PFSK-1 (cell line): ENCODE measurements around the gene RSAD1.

Experiments
- FOXP2 ChIP-seq: optimal IDR thresholded peaks from 2 replicates; pipeline ENCODE3; 2011; ENCODE audit warnings: borderline replicate concordance, control low read depth, inconsistent platforms; ENCODE audit not compliant: insufficient read depth; ENCODE audit errors: extremely low read length, extremely low read depth
- POLR2AphosphoS5 ChIP-seq: IDR thresholded peaks from 2 replicates; pipeline ENCODE4 v1.6.1; 2012; ENCODE audit warnings: low read depth, mild to moderate bottlenecking, control low read depth, low read length, moderate library complexity
- SIN3A ChIP-seq: IDR thresholded peaks from 2 replicates; pipeline ENCODE4 v1.6.1; 2012; ENCODE audit warnings: mild to moderate bottlenecking, low read length, moderate library complexity, borderline replicate concordance; ENCODE audit not compliant: insufficient read depth
- TAF1 ChIP-seq: IDR thresholded peaks from 2 replicates; pipeline ENCODE4 v1.6.1; 2012; ENCODE audit warnings: low read length, control low read depth, borderline replicate concordance; ENCODE audit not compliant: insufficient read depth
- TF ChIP-seq, protein P1 (sequence below), 2 experiments: IDR thresholded peaks; 2 replicates each; pipeline versions ENCODE4 v1.6.1 to v1.8.0; 2011 to 2012; ENCODE audit warnings: low read depth in 2 of 2, low read length in 2 of 2, control low read depth in 1 of 2, inconsistent platforms in 1 of 2, mild to moderate bottlenecking in 1 of 2, moderate library complexity in 1 of 2; ENCODE audit not compliant: insufficient read depth in 1 of 2

The RSAD1 gene

DNA sequence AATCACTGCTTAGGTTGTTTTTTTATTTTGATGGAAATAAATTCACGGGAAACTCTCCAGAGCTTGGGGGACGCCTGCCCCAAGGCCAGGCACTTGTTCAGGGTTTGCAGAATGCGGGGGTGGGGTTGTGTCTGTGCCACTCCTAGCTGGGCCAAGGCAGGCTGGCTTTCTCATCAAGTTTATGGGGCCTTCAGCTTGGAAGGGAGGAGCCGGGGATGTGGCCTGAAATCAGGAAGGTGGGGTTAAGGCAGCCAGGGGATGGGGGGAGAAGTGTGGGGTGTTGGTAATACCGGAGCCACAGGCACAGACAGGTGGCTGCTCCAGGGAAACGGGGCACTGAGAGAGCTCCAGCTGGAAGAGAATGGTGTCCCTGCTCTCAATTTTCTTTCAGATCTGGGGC, 8.2 kb upstream of the RSAD1 start:
- no peak for TF ChIP-seq TAF1
- TF ChIP-seq POLR2AphosphoS5, result no peak
- TF ChIP-seq, protein P1, sequence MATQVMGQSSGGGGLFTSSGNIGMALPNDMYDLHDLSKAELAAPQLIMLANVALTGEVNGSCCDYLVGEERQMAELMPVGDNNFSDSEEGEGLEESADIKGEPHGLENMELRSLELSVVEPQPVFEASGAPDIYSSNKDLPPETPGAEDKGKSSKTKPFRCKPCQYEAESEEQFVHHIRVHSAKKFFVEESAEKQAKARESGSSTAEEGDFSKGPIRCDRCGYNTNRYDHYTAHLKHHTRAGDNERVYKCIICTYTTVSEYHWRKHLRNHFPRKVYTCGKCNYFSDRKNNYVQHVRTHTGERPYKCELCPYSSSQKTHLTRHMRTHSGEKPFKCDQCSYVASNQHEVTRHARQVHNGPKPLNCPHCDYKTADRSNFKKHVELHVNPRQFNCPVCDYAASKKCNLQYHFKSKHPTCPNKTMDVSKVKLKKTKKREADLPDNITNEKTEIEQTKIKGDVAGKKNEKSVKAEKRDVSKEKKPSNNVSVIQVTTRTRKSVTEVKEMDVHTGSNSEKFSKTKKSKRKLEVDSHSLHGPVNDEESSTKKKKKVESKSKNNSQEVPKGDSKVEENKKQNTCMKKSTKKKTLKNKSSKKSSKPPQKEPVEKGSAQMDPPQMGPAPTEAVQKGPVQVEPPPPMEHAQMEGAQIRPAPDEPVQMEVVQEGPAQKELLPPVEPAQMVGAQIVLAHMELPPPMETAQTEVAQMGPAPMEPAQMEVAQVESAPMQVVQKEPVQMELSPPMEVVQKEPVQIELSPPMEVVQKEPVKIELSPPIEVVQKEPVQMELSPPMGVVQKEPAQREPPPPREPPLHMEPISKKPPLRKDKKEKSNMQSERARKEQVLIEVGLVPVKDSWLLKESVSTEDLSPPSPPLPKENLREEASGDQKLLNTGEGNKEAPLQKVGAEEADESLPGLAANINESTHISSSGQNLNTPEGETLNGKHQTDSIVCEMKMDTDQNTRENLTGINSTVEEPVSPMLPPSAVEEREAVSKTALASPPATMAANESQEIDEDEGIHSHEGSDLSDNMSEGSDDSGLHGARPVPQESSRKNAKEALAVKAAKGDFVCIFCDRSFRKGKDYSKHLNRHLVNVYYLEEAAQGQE (IDR thresholded peaks at IDR 0.05; ENCODE audit: insufficient read depth in 1 of 2, low read depth in 2 of 2, low read length in 2 of 2), result no peak
- no peak for TF ChIP-seq FOXP2
- TF ChIP-seq SIN3A, result no peak

DNA sequence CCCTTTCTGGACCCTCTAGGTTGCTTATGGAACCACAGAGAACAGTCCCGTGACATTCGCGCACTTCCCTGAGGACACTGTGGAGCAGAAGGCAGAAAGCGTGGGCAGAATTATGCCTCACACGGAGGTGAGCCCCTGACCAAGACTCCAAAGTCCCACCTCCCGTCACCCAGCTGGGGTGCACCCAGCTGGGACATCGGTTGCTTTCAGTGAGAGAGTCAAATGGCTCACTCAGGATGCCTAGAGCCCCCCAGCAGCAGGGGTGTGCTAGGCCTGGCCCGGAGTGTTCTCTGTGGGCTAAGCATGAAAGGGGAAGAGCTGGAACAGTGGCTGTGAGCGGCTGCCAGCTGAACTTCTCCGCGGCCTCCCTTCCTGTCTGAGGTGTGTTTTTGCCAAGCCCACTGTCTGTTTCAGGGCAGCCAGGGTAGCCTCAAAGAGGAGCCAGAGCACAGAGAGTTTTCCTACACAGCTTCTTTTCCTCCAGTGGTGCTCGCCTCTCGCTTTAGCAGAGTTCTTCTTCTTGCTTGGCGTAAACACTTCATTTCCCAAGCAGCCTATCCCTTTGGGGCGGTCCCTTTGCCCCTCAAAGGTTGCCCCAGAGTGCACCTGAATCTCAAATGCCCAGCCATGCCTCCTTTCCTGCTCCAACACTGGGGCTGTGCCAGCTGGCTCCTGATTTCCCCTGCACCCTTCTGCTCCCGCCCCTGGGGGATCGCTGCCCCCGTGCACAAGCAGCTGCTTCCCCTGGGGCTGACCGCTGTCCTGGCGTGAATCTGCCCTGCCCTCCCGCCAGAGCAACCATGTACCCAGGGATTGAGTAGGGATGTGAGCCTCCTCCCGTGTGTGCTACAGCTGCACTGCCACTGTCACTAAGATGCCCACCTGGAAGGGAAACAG, 7.4 kb upstream of the RSAD1 start:
- TF ChIP-seq TAF1 (no peak), POLR2AphosphoS5 (no peak), SIN3A (no peak), FOXP2 (no peak)
- TF ChIP-seq, protein P1 (IDR thresholded peaks at IDR 0.05; ENCODE audit: insufficient read depth in 1 of 2, low read depth in 2 of 2, low read length in 2 of 2), result no peak

DNA sequence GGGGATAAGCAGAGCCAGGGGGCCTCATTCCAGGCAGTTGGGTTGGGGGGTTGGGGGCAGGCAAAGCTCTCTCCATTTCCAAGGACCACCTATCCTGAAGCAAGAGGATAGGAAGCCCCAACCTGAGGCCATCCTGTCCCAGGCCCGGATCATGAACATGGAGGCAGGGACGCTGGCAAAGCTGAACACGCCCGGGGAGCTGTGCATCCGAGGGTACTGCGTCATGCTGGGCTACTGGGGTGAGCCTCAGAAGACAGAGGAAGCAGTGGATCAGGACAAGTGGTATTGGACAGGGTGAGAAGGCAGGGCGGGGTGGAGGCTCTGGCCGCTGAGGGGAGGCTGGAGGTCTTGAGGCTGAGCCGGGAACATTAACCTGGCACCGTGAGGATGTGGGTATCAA, 6.4 kb upstream of the RSAD1 start:
- TF ChIP-seq TAF1 (no peak), POLR2AphosphoS5 (no peak), FOXP2 (no peak), SIN3A (no peak)
- TF ChIP-seq, protein P1 (IDR thresholded peaks at IDR 0.05; ENCODE audit: insufficient read depth in 1 of 2, low read depth in 2 of 2, low read length in 2 of 2), result no peak

DNA sequence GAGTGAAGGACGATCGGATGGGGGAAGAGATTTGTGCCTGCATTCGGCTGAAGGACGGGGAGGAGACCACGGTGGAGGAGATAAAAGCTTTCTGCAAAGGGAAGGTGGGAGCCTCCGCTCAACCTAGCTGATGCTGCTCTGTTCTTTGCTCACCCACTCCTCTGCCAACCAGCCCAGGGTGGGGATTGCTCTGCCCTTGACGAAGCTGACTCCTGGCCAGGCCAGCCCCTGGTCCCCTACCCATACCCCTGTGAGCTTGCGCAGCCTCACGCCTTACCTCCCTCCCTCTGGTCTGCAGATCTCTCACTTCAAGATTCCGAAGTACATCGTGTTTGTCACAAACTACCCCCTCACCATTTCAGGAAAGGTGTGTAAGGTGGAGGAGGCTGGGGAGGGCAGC, 4.8 kb upstream of the RSAD1 start:
- TF ChIP-seq FOXP2, result no peak
- TF ChIP-seq SIN3A, result no peak
- TF ChIP-seq, protein P1 (IDR thresholded peaks at IDR 0.05; ENCODE audit: insufficient read depth in 1 of 2, low read depth in 2 of 2, low read length in 2 of 2), result no peak
- TF ChIP-seq POLR2AphosphoS5, result no peak
- TF ChIP-seq TAF1, result no peak

DNA sequence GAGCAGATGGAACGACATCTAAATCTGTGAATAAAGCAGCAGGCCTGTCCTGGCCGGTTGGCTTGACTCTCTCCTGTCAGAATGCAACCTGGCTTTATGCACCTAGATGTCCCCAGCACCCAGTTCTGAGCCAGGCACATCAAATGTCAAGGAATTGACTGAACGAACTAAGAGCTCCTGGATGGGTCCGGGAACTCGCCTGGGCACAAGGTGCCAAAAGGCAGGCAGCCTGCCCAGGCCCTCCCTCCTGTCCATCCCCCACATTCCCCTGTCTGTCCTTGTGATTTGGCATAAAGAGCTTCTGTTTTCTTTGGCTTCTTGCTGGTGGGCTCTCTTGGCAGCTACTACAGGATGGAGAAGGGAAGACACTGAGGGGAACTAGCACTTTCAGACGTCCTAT, 4.1 kb upstream of the RSAD1 start:
- TF ChIP-seq, protein P1 (IDR thresholded peaks at IDR 0.05; ENCODE audit: insufficient read depth in 1 of 2, low read depth in 2 of 2, low read length in 2 of 2), result no peak
- TF ChIP-seq FOXP2, result no peak
